Esophagus muscularis mucosa (tissue), 4 donors: ENCODE results near the gene POLN. TPM values are rescaled to one million over a fixed set of nuclear protein-coding genes. Genes with fewer than 3 reads are reported as not detected.

Source experiments
- DNase-seq: peaks from one replicate; pipeline ENCODE4 v3.0.0-alpha.2; 2017; ENCODE audit errors: extremely low spot score
- H3K27ac ChIP-seq, 4 donors: fragments of 200-600 bp; sonication (generic); replicated peaks in 1 of 4; 1 replicate in 3 of 4; 2 replicates in 1 of 4; pipeline ENCODE4 v1.5.1; 2016 to 2019; ENCODE audit warnings: mild to moderate bottlenecking in 1 of 4
- H3K27me3 ChIP-seq, 4 donors: fragments of 200-600 bp; sonication (generic); one replicate each; pipeline versions ENCODE4 v1.5.1 to v1.6.0; 2016 to 2019
- H3K36me3 ChIP-seq, 4 donors: fragments of 200-600 bp; sonication (generic); one replicate each; pipeline ENCODE4 v1.5.1; 2016 to 2019
- H3K4me1 ChIP-seq, 4 donors: fragments of 200-600 bp; sonication (generic); one replicate each; pipeline ENCODE4 v1.5.1; 2016 to 2019
- H3K4me3 ChIP-seq, 4 donors: fragments of 200-600 bp; sonication (generic); 1 replicate in 2 of 4; 2 replicates in 2 of 4; pipeline ENCODE4 v1.5.1; 2016 to 2019; ENCODE audit warnings: mild to moderate bottlenecking in 4 of 4, moderate library complexity in 1 of 4
- H3K9me3 ChIP-seq, 4 donors: fragments of 200-600 bp; sonication (generic); 1 replicate in 3 of 4; 2 replicates in 1 of 4; pipeline ENCODE4 v1.5.1; 2016 to 2019
- EP300 ChIP-seq: sonication (generic); formaldehyde crosslinking; IDR thresholded peaks from one replicate; pipeline ENCODE4 v1.6.1; 2017; ENCODE audit warnings: antibody characterized with exemption
- POLR2A ChIP-seq: fragments of 450-650 bp; IDR thresholded peaks from one replicate; pipeline ENCODE4 v1.6.1; 2017; ENCODE audit warnings: antibody characterized with exemption, moderate library complexity, mild to moderate bottlenecking, low read depth
- POLR2AphosphoS5 ChIP-seq, 2 donors: sonication (generic); formaldehyde crosslinking; IDR thresholded peaks; one replicate each; pipeline ENCODE4 v1.6.1; 2017; ENCODE audit warnings: antibody characterized with exemption in 2 of 2
- WGBS: methylation state at CpG from one replicate; pipeline ENCODE4 v1.1.5; 2018; 5-methylcytosine and 5-hydroxymethylcytosine counted together
- intact Hi-C: fragments of 100-400 bp; cut with DNase I; formaldehyde crosslinking; loops from one replicate; pipeline ENCODE4 v1.15.1; 2023
- total RNA-seq, 4 donors: library from RNA; depleted of rRNA; stranded (reverse); fragments of >200 nt; gene quantifications; one replicate each; pipeline versions ENCODE4 v1.1.0 to v1.2.1, GENCODE V29; 2016
- TF ChIP-seq, protein P1 (sequence below), 3 experiments: fragments of 200-600 bp in 2 of 3; fragments of 450-650 bp in 1 of 3; sonication (generic) in 2 of 3; IDR thresholded peaks; one replicate each; pipeline ENCODE4 v1.5.1; 2017 to 2019; ENCODE audit warnings: antibody characterized with exemption in 3 of 3, mild to moderate bottlenecking in 2 of 3, moderate library complexity in 1 of 3

The POLN gene
- total RNA-seq, 4 donors from 2014 or later: 1.2 to 3.3 (median 2.7) TPM

DNA sequence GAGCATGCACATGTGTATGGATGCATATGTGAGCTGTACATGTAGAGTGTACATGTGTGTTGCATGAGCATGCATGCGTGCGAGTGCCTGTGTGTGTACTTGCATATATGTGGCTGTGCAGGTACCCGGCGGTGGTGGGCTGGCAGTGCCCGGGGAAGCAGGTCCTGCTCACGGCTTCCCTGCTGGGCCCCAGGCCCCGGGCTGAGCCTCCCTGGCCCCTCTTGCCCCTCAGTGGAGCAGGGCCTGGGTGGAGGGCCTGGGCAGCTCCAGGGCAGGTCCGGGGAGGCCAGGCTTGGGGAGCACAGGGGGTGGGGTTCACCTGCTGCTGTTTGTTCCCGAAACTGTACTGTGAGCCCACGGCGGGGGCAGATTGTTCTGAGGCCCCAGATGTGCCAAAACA lies 173.4 kb downstream of the POLN start:
- no peaks in the 10 kb centered on the region for H3K36me3 ChIP-seq
- no peak for DNase-seq
- 81% methylated on average over 2 of the region's 11 CpGs for WGBS
- H3K27ac ChIP-seq: no peak overlapping the region
- H3K4me3 ChIP-seq: no peak overlapping the region
- peaks cover 0 to 6% (median 0%) of the 10 kb centered on the region in 4 donors for H3K4me1 ChIP-seq
- TF ChIP-seq POLR2AphosphoS5 (IDR thresholded peaks at IDR 0.05) (no peak), POLR2A (no peak), EP300 (no peak)
- TF ChIP-seq, protein P1, sequence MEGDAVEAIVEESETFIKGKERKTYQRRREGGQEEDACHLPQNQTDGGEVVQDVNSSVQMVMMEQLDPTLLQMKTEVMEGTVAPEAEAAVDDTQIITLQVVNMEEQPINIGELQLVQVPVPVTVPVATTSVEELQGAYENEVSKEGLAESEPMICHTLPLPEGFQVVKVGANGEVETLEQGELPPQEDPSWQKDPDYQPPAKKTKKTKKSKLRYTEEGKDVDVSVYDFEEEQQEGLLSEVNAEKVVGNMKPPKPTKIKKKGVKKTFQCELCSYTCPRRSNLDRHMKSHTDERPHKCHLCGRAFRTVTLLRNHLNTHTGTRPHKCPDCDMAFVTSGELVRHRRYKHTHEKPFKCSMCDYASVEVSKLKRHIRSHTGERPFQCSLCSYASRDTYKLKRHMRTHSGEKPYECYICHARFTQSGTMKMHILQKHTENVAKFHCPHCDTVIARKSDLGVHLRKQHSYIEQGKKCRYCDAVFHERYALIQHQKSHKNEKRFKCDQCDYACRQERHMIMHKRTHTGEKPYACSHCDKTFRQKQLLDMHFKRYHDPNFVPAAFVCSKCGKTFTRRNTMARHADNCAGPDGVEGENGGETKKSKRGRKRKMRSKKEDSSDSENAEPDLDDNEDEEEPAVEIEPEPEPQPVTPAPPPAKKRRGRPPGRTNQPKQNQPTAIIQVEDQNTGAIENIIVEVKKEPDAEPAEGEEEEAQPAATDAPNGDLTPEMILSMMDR (IDR thresholded peaks at IDR 0.05): no peak
- peaks cover 0 to 76% (median 8%) of the 10 kb centered on the region in 4 donors for H3K27me3 ChIP-seq
- intact Hi-C loops: no loop called here
- H3K9me3 ChIP-seq: no peaks in the 10 kb centered on the region

DNA sequence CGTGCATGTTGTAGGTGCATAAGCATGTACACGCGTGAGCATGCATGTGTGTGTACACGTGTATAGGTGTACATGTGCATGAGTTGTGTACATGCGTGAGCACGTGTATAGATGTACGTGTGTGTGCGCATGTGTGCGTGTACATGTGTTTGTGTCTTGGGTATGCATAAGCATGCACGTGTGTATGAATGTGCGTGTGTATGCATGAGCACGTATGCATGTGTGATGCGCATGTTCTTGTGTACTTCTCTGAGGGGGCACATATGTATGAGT lies 173.8 kb downstream of the POLN start:
- peaks cover 0 to 6% (median 0%) of the 10 kb centered on the region in 4 donors for H3K4me1 ChIP-seq
- H3K9me3 ChIP-seq: no peaks in the 10 kb centered on the region
- WGBS: 94% methylated on average over 13 of the region's 13 CpGs
- DNase-seq: no peak
- H3K36me3 ChIP-seq: no peaks in the 10 kb centered on the region
- intact Hi-C loops: no loop called here
- peaks cover 0 to 80% (median 8%) of the 10 kb centered on the region in 4 donors for H3K27me3 ChIP-seq
- TF ChIP-seq, protein P1 (IDR thresholded peaks at IDR 0.05): no peak
- TF ChIP-seq EP300: no peak
- no peak for TF ChIP-seq POLR2A
- no peak for TF ChIP-seq POLR2AphosphoS5 (IDR thresholded peaks at IDR 0.05)
- no peak overlapping the region for H3K4me3 ChIP-seq
- no peak overlapping the region for H3K27ac ChIP-seq

DNA sequence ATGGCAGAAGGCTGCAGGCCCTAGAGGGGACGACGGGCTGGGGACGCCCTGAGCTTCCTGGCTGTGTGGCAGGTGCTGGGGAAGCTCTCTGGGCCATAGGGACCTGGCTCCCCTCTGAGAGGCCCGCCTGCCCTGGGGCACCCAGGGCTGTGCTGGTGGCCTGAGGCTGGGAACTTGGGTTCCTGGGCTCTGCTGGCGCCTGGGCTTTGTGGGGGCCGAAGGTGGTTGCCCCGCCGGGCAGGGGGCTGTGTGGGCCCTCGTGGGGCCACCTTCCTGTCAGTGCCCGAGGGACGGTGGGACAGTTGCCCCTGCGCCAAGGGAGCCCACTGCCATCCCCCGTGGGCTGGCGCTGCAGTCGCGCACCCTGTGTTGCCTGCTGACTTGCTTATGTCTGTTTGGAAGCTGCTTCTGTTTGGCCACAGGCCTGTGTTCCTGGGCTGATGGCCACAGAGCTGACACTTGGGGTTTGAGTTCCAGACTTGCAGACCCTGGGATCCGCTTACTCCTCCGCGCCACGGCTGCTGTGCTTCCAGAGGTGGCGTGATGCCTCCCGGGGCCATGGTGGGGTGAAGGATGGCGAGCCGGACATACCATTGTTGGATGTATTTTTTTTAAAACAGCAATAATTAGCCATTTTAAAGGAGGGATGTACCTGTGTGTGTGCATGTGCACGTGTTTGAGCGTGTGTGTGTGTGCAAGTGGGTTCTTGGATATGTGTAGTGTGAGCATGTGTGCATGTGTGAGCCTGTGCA lies 174.3 kb downstream of the POLN start:
- DNase-seq: no peak
- H3K4me3 ChIP-seq: no peak overlapping the region
- H3K27ac ChIP-seq: no peak overlapping the region
- H3K36me3 ChIP-seq: no peaks in the 10 kb centered on the region
- no peaks in the 10 kb centered on the region for H3K9me3 ChIP-seq
- WGBS: 78% methylated on average over 15 of the region's 26 CpGs
- peaks cover 0 to 85% (median 8%) of the 10 kb centered on the region in 4 donors for H3K27me3 ChIP-seq
- TF ChIP-seq POLR2AphosphoS5 (IDR thresholded peaks at IDR 0.05): no peak
- no peak for TF ChIP-seq POLR2A
- no peak for TF ChIP-seq EP300
- H3K4me1 ChIP-seq: peaks cover 0 to 6% (median 0%) of the 10 kb centered on the region in 4 donors
- intact Hi-C loops: no loop called here

DNA sequence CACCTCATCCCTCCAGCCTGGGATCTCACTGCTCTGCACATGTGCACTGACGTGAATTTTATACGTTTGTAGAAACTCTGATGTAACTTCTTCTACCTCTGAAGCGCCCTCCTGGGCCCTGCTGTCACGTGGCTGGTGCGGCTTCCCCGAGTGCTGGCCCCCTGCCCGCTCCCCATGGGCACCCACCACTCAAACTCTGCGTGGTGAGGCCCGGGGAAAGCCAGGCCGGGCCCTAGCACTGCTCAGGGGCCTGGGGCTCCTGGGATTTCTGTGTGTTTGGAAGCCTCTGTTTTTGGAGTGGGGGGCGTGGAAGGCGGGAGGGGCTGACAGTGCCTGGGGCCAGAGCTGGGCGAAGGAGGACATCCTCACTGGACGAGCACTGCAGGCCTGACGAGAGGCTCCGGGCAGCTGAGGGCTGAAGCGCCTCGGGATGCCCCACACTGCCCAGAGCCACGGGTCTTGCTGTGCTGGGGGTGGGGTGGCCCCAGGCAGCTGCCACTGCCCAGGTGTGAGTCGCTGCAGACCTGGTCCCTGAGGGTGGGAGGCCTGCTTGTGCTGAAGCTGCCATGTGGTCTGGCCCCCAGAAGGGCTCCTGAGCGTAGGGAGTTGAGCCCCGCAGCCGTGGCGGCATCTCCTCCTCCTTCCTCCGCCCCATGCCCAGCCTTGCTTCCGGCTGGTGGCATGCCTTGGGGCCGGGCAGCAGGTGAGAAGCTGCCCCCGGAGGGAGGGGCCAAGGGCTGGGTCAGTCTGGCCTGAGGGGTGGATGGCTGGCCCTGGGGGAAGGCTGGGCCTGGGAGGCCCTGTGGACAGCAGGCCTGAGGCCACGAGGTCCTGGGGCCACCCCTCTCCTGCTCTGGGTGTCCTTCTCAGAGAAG lies 175.1 kb downstream of the POLN start:
- Histone ChIP-seq H3K27me3 (peaks cover 0 to 94% (median 8%) of the 10 kb centered on the region in 4 donors), H3K9me3 (no peaks in the 10 kb centered on the region), H3K4me3 (no peak overlapping the region), H3K36me3 (no peaks in the 10 kb centered on the region), H3K27ac (no peak overlapping the region), H3K4me1 (peaks cover 0 to 5% (median 0%) of the 10 kb centered on the region in 4 donors)
- 85% methylated on average over 15 of the region's 29 CpGs for WGBS
- intact Hi-C loops: no loop called here
- TF ChIP-seq EP300 (no peak), POLR2A (no peak), POLR2AphosphoS5 (IDR thresholded peaks at IDR 0.05) (no peak)
- TF ChIP-seq, protein P1 (IDR thresholded peaks at IDR 0.05): no peak
- DNase-seq: no peak

DNA sequence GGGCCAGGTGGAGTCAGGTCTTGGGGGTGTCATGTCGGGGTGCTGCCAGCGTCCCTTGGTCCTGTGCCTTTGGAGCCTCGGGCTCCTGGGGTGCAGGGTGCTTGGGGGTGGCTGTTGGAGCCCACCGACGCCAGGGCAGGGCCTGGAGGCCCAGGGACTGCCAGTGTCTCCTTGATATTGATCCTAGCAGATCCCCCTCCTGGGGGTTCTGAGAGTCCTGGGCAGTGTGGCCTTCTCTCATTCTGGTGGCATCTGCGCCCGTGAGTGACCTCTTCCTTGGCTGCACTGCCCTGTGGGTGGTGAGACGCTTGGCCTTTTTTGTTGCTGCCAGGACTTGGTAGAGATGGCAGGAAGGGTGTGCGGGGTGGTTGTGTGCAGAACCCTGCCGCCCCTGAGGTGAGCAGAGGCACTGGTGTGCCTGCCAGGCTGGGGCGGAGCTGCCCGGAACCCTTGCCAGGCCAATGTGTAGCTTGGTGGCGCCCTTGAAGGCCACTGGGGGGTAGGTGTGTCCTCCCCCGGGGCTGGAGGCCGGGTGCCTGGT lies 175.8 kb downstream of the POLN start:
- no peak for DNase-seq
- H3K4me1 ChIP-seq: peaks cover 0 to under 1% (median 0%) of the 10 kb centered on the region in 4 donors
- no peak overlapping the region for H3K4me3 ChIP-seq
- no peaks in the 10 kb centered on the region for H3K9me3 ChIP-seq
- WGBS: 93% methylated on average over 9 of the region's 15 CpGs
- H3K27ac ChIP-seq: no peak overlapping the region
- H3K36me3 ChIP-seq: no peaks in the 10 kb centered on the region
- H3K27me3 ChIP-seq: peaks cover 0 to 99% (median 10%) of the 10 kb centered on the region in 4 donors
- intact Hi-C loops: no loop called here
- no peak for TF ChIP-seq EP300
- TF ChIP-seq POLR2A: no peak
- TF ChIP-seq POLR2AphosphoS5 (IDR thresholded peaks at IDR 0.05): no peak
- TF ChIP-seq, protein P1 (IDR thresholded peaks at IDR 0.05): no peak
